NT2/D1 (cell line): ENCODE results near the gene TTLL5.

Experiments
- DNase-seq: peaks from one replicate; pipeline ENCODE4 v3.0.0-alpha.2; 2011; ENCODE audit warnings: low read depth, low spot score
- H3K27me3 ChIP-seq: 2 replicates; pipeline ENCODE4 v1.6.0; 2011; ENCODE audit warnings: mild to moderate bottlenecking; ENCODE audit not compliant: insufficient read length, insufficient read depth
- H3K36me3 ChIP-seq: 2 replicates; pipeline ENCODE4 v1.6.1; 2011; ENCODE audit warnings: mild to moderate bottlenecking, low read length, mixed read lengths; ENCODE audit not compliant: insufficient read depth, insufficient read length
- H3K4me1 ChIP-seq: 2 replicates; pipeline ENCODE4 v1.5.1; 2011; ENCODE audit not compliant: insufficient read depth, insufficient read length
- H3K4me3 ChIP-seq: 2 replicates; pipeline ENCODE4 v1.5.1; 2011; ENCODE audit warnings: low read depth; ENCODE audit not compliant: insufficient read length
- H3K9ac ChIP-seq: 2 replicates; pipeline ENCODE4 v1.6.0; 2011; ENCODE audit warnings: low read depth; ENCODE audit not compliant: insufficient read length
- H3K9me3 ChIP-seq: 2 replicates; pipeline ENCODE4 v1.5.1; 2011; ENCODE audit warnings: mild to moderate bottlenecking, low read length; ENCODE audit not compliant: insufficient read depth
- SUZ12 ChIP-seq: IDR thresholded peaks from 2 replicates; pipeline ENCODE4 v1.6.1; 2011; ENCODE audit not compliant: insufficient read length, insufficient read depth; ENCODE audit errors: extremely low read depth
- YY1 ChIP-seq: IDR thresholded peaks from 2 replicates; pipeline ENCODE4 v1.6.1; 2011; ENCODE audit not compliant: insufficient read length, insufficient read depth
- ZNF274 ChIP-seq: IDR thresholded peaks from 2 replicates; pipeline ENCODE4 v1.6.1; 2011; ENCODE audit warnings: mild to moderate bottlenecking, low read depth, low read length

Gene TTLL5

DNA sequence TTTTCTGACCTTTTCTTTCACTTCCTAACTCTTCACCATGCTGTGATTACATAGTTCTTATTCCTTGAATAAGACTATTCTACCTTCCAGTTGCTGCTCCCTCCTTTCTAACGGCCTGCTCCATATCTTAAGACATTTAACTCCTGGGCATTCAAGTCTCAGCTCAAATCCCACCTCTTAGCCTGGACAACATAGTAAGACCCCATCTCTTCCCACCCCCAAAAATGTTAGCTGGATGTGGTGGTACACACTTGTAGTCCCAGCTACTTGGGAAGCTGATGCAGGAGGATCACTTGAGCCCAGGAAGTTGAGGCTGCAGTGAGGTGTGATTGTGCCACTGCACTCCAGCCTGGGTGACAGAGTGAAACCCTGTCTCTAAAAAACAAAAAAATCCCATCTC lies 11.3 kb upstream of the TTLL5 start:
- no peaks in the 10 kb centered on the region for H3K9me3 ChIP-seq
- no peaks in the 10 kb centered on the region for H3K27me3 ChIP-seq
- H3K36me3 ChIP-seq, result peaks cover 47% of the 10 kb centered on the region
- TF ChIP-seq SUZ12, result no peak
- no peak overlapping the region for H3K4me3 ChIP-seq
- DNase-seq, result no peak
- no peak overlapping the region for H3K9ac ChIP-seq
- H3K4me1 ChIP-seq, result no peaks in the 10 kb centered on the region

DNA sequence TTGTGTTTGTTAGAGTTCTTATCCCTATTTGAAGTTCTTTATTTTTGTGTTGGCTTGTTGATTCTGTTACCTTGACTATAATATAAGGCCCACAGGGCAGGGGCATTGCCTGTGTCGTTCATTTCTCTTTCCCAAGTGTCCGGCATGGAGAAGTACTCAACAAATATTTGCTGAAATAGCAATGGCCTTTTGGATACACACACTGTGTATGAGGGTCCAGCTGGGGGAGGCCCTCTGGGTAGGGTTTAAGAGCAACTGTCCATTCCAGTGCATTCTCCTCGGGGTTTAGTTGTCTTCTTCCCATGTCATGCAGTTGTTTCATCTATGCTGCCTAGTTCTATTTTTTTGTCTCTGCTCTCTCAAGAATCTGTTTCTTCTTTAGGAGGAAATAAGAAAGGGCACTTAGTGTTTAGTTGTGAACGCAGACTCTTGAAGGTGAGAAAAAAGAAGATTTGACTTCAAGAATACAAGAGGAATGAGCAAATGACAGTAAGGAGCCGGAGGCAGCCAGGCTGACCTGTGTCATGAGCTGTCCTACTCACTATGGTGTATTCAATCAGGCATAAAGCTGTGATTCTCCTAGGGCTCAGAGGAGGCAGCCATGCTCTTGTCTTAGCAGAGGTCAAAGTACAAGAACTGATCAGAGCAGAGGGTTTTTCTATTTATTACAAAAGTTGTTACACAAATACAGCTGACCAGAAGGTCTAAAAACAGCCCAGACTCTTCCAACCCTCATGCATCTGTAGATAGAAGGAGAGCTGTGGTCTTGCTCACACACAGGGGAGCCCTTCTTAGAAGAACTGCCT lies 10.6 kb upstream of the TTLL5 start:
- no peak overlapping the region for H3K4me3 ChIP-seq
- no peak overlapping the region for H3K9ac ChIP-seq
- H3K9me3 ChIP-seq, result no peaks in the 10 kb centered on the region
- no peak for DNase-seq
- peaks cover 53% of the 10 kb centered on the region for H3K36me3 ChIP-seq
- H3K4me1 ChIP-seq, result no peaks in the 10 kb centered on the region
- no peak for TF ChIP-seq SUZ12
- no peak for TF ChIP-seq ZNF274
- no peak for TF ChIP-seq YY1
- no peaks in the 10 kb centered on the region for H3K27me3 ChIP-seq

DNA sequence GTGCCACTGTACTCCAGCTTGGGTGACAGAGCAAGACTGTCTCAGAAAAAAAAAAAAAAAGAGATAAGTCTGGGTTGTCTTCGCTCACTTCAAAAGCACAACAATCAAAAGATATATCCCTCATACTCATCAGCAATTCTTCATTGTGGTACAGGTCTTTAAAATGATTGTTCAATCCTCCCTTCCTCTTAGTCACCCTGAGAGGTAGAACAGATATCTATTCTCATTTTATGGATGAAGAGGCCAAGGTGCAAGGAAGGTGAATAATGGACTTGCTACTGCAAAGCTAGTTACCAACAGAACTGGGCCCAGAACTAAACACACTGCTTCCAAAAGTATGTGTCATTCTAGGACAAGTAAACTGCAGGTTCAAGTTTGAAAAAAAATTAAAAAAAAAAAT lies 7.5 kb upstream of the TTLL5 start:
- no peak overlapping the region for H3K4me3 ChIP-seq
- H3K27me3 ChIP-seq, result no peaks in the 10 kb centered on the region
- H3K36me3 ChIP-seq, result peaks cover 71% of the 10 kb centered on the region
- no peak for TF ChIP-seq SUZ12
- TF ChIP-seq ZNF274, result no peak
- TF ChIP-seq YY1, result no peak
- DNase-seq, result no peak
- H3K4me1 ChIP-seq, result no peaks in the 10 kb centered on the region
- H3K9ac ChIP-seq, result no peak overlapping the region
- no peaks in the 10 kb centered on the region for H3K9me3 ChIP-seq

DNA sequence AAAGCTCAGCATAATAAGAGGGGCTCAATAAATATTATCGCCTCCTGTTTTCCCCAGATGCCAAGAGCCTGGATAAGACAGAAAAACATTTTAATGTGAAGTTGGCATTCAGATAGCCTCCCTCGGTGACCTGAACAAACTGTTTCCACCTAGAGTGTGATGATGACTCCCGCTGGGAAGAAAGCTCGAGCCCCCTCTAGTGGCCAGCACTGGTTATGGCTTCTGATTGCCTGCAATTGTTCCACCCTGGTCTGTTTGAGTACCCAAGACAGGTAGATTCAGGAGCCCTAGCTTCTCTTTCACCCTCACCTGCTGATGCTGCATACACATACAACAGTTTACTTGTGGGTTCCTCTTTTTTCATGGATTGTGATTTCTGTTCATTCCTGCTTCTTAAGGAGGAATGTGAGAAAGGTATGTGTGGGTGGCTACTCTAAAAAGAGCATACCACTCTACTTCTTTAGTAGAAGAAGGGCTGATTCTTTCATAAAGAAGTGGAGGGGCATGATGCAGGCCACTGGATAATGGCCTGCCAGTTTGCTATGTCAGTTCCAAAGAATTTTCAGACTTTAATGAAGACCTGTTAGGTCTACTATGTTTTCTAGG lies 6.8 kb upstream of the TTLL5 start:
- Histone ChIP-seq H3K9me3 (no peaks in the 10 kb centered on the region), H3K27me3 (no peaks in the 10 kb centered on the region), H3K4me3 (no peak overlapping the region), H3K9ac (no peak overlapping the region), H3K4me1 (no peaks in the 10 kb centered on the region), H3K36me3 (peaks cover 70% of the 10 kb centered on the region)
- no peak for TF ChIP-seq SUZ12
- TF ChIP-seq YY1, result no peak
- TF ChIP-seq ZNF274, result no peak
- peak; percentile 35 for DNase-seq

DNA sequence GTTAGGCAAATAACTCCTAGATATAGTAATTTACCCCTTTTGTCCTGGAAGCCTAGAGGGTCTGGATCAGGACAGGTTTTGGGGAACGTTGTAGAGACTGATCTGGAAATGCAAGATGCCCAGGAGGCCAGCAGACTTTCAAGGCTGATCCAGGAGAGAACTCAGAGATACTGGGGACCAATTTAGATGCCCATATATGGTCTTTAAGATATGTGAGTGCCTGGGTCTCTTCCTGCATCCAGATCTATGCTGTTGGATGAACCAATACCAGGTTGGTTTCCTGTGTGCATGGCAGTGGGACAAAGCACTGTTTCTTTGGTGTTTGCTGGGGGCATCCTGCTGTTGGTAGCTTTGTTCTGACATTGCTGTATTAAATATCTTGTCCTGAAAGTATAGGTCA lies 5.8 kb upstream of the TTLL5 start:
- Histone ChIP-seq H3K27me3 (no peaks in the 10 kb centered on the region), H3K4me3 (no peak overlapping the region), H3K9me3 (no peaks in the 10 kb centered on the region), H3K9ac (no peak overlapping the region), H3K4me1 (no peaks in the 10 kb centered on the region), H3K36me3 (peaks cover 59% of the 10 kb centered on the region)
- DNase-seq, result no peak
- no peak for TF ChIP-seq ZNF274
- TF ChIP-seq SUZ12, result no peak
- no peak for TF ChIP-seq YY1

DNA sequence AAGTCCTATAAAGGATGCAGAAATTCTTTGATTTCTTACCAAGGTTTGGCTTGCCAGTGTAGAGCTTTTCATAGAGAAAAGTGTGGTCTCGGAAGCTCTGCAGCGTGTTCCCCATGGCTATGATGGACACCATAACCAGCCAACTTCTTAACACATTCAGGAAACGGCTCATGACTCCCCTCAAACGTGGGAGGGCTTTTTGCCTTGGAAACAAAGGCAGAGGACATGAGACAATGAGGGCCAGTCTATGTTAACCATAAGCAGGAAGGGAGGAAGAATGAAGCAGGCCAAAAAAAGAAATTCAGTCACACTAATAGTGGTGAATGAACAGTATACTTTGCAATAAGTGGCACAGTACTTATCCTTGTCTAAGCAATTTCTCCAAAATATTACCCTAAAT lies 3.7 kb upstream of the TTLL5 start:
- Histone ChIP-seq H3K27me3 (no peaks in the 10 kb centered on the region), H3K9me3 (no peaks in the 10 kb centered on the region), H3K4me3 (no peak overlapping the region), H3K4me1 (no peaks in the 10 kb centered on the region), H3K36me3 (peaks cover 39% of the 10 kb centered on the region), H3K9ac (no peak overlapping the region)
- DNase-seq, result no peak
- no peak for TF ChIP-seq SUZ12
- TF ChIP-seq ZNF274, result no peak
- TF ChIP-seq YY1, result no peak

DNA sequence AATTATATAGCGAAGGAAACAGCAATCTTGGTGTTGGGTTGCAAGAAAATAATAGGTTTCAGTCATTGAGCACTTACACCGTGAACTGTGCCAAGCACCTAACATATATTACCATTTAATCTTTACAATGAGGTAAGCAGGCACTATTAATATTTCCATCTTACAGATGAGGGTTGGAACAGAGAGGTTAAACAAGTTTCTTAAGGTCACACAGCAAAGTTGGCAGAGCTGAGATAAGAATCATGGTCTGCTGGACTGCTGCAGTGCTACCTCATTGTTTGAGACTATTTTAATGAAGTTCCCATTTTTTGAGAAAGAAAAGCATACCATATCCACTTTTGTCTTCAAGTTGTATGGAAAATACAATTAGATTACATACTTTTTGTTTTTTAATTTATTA lies 2.1 kb upstream of the TTLL5 start:
- no peaks in the 10 kb centered on the region for H3K9me3 ChIP-seq
- TF ChIP-seq YY1 (no peak), SUZ12 (no peak), ZNF274 (no peak)
- no peaks in the 10 kb centered on the region for H3K4me1 ChIP-seq
- no peak overlapping the region for H3K9ac ChIP-seq
- DNase-seq, result no peak
- no peaks in the 10 kb centered on the region for H3K27me3 ChIP-seq
- H3K4me3 ChIP-seq, result no peak overlapping the region
- peaks cover 46% of the 10 kb centered on the region for H3K36me3 ChIP-seq
